SU-DHL-6 (cell line): ENCODE data around the gene MAPK13.

ENCODE experiments used
- H2AFZ ChIP-seq: fragments of 200-600 bp; sonication (generic); 2 replicates; pipeline ENCODE4 v1.6.1; 2014; ENCODE audit warnings: low read depth, mild to moderate bottlenecking, moderate library complexity, mixed read lengths, antibody characterized with exemption, low read length; ENCODE audit not compliant: severe bottlenecking
- H3F3A ChIP-seq: fragments of 200-600 bp; shearing (Covaris generic); 2 replicates; pipeline ENCODE4 v1.6.0; 2016; ENCODE audit warnings: antibody characterized with exemption, mild to moderate bottlenecking; ENCODE audit not compliant: insufficient read depth
- H3K27ac ChIP-seq: fragments of 200-600 bp; sonication (generic); 2 replicates; pipeline ENCODE4 v1.5.1; 2016; ENCODE audit warnings: low read depth, mild to moderate bottlenecking, low read length, moderate library complexity, mixed read lengths
- H3K27me3 ChIP-seq: fragments of 200-600 bp; sonication (generic), shearing (Covaris generic); 2 replicates; pipeline ENCODE4 v1.6.0; 2014; ENCODE audit warnings: mild to moderate bottlenecking, low read length
- H3K36me3 ChIP-seq: fragments of 200-600 bp; sonication (generic); 2 replicates; pipeline ENCODE4 v1.6.1; 2014; ENCODE audit warnings: mild to moderate bottlenecking, low read length, mixed read lengths
- H3K4me2 ChIP-seq: fragments of 300-600, 200-600 bp; shearing (Covaris generic), sonication (generic); 2 replicates; pipeline ENCODE4 v1.6.0; 2014; ENCODE audit warnings: low read length, low read depth, mild to moderate bottlenecking; ENCODE audit not compliant: poor library complexity, severe bottlenecking
- H3K4me3 ChIP-seq: fragments of 200-600 bp; sonication (generic); 2 replicates; pipeline ENCODE4 v1.5.1; 2014; ENCODE audit warnings: antibody characterized with exemption, low read length, mild to moderate bottlenecking, mixed read lengths; ENCODE audit not compliant: insufficient read depth, poor library complexity, severe bottlenecking
- H3K79me2 ChIP-seq: fragments of 200-600 bp; sonication (generic); 2 replicates; pipeline ENCODE4 v1.6.1; 2014; ENCODE audit warnings: mild to moderate bottlenecking, low read length, moderate library complexity; ENCODE audit not compliant: insufficient read depth
- H3K9ac ChIP-seq: fragments of 200-600 bp; sonication (generic); 2 replicates; pipeline ENCODE4 v1.7.0; 2014; ENCODE audit warnings: mild to moderate bottlenecking, low read length
- H3K9me2 ChIP-seq: fragments of 200-600 bp; sonication (generic); replicated peaks from 2 replicates; pipeline ENCODE4 v1.6.1; 2014; ENCODE audit warnings: low read length; ENCODE audit not compliant: insufficient read depth
- H3K9me3 ChIP-seq: fragments of 200-600 bp; sonication (generic); 2 replicates; pipeline ENCODE4 v1.6.1; 2014; ENCODE audit warnings: low read length, mixed read lengths; ENCODE audit not compliant: insufficient read depth
- H4K20me1 ChIP-seq: fragments of 200-600 bp; sonication (generic); 2 replicates; pipeline ENCODE4 v1.6.1; 2014; ENCODE audit warnings: low read depth, mild to moderate bottlenecking, antibody characterized with exemption, low read length, moderate library complexity, mixed read lengths
- CTCF ChIP-seq: fragments of 200-600 bp; sonication (generic); IDR thresholded peaks from one replicate; pipeline ENCODE4 v1.5.1; 2017; ENCODE audit warnings: antibody characterized with exemption, mild to moderate bottlenecking, low read length, moderate library complexity; ENCODE audit not compliant: insufficient read depth, poor library complexity, severe bottlenecking
- EZH2phosphoT487 ChIP-seq: fragments of 200-600 bp; sonication (generic), shearing (Covaris generic); conservative IDR thresholded peaks from 2 replicates; pipeline ENCODE4 v1.6.1; 2018; ENCODE audit warnings: mild to moderate bottlenecking, antibody characterized with exemption, low read length, moderate library complexity, mixed read lengths

MAPK13 gene

GRCh38 chr6:36119209-36119608 is 11.1 kb upstream of the MAPK13 start:
- Histone ChIP-seq H3K79me2 (no peaks in the 10 kb centered on the region), H3K27me3 (no peaks in the 10 kb centered on the region), H3K9ac (no peak overlapping the region), H3K9me2 (no peaks in the 10 kb centered on the region), H3K4me3 (no peak overlapping the region), H2AFZ (no peak overlapping the region), H3K36me3 (no peaks in the 10 kb centered on the region), H3F3A (peaks cover 54% of the 10 kb centered on the region), H3K9me3 (no peaks in the 10 kb centered on the region), H3K27ac (peak overlapping the region; percentile 76; the same call in 1 of the 2 replicates), H4K20me1 (no peaks in the 10 kb centered on the region), H3K4me2 (no peak overlapping the region)
- TF ChIP-seq EZH2phosphoT487 (no peak), CTCF (no peak)

GRCh38 chr6:36120018-36120417 is 10.3 kb upstream of the MAPK13 start:
- Histone ChIP-seq H3K27ac (peak overlapping the region; percentile 76), H3K9ac (peak overlapping the region; percentile 46; the same call in 1 of the 2 replicates), H4K20me1 (no peaks in the 10 kb centered on the region), H3K27me3 (no peaks in the 10 kb centered on the region), H3K4me2 (peak overlapping the region; percentile 48), H3K4me3 (no peak overlapping the region), H3K79me2 (no peaks in the 10 kb centered on the region), H3K9me3 (no peaks in the 10 kb centered on the region), H3K9me2 (no peaks in the 10 kb centered on the region), H3F3A (peaks cover 48% of the 10 kb centered on the region), H3K36me3 (no peaks in the 10 kb centered on the region), H2AFZ (no peak overlapping the region)
- TF ChIP-seq CTCF = no peak
- no peak for TF ChIP-seq EZH2phosphoT487

GRCh38 chr6:36120539-36120938 is 9.8 kb upstream of the MAPK13 start:
- no peaks in the 10 kb centered on the region for H3K27me3 ChIP-seq
- H3K9me3 ChIP-seq = no peaks in the 10 kb centered on the region
- no peaks in the 10 kb centered on the region for H3K79me2 ChIP-seq
- no peaks in the 10 kb centered on the region for H3K36me3 ChIP-seq
- peak overlapping the region; percentile 46 for H3K9ac ChIP-seq
- H2AFZ ChIP-seq = no peak overlapping the region
- peak overlapping the region; percentile 3 for H3K4me3 ChIP-seq
- H3K4me2 ChIP-seq = peak overlapping the region; percentile 48
- H3K27ac ChIP-seq = peak overlapping the region; percentile 76
- no peak for TF ChIP-seq CTCF
- TF ChIP-seq EZH2phosphoT487 = no peak
- peaks cover 42% of the 10 kb centered on the region for H3F3A ChIP-seq
- H4K20me1 ChIP-seq = no peaks in the 10 kb centered on the region
- no peaks in the 10 kb centered on the region for H3K9me2 ChIP-seq
